ENCODE results near the gene AUTS2.

AUTS2 gene

DNA sequence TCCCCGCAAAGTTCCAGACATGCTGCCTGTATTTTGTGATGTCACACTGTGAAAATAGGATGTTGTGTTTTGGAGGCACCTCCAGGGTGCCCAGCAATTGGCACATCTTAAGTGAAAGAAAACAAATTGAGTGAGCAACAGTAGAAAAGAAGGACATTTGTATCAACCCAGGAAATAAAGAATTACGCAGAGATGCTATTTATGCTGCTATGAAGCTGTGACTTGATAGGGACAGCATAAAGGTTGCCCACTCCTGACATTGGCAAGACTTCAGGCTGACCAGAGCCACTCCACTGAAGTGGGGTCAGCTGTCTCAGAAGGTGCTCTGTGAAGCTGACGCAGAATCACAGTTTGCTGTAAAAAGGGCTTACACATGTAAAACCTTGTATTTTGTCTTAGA is 803.8 kb downstream of the AUTS2 start:
- no peak overlapping the region for H3K4me3 ChIP-seq (ENCODE audit: low read depth, low read length)
- in situ Hi-C loops (cut with HindIII; ENCODE audit: low sequenced_read_pairs), result no loop called here
- no peak for DNase-seq (ENCODE audit: low read depth)
- TF ChIP-seq, protein P1, sequence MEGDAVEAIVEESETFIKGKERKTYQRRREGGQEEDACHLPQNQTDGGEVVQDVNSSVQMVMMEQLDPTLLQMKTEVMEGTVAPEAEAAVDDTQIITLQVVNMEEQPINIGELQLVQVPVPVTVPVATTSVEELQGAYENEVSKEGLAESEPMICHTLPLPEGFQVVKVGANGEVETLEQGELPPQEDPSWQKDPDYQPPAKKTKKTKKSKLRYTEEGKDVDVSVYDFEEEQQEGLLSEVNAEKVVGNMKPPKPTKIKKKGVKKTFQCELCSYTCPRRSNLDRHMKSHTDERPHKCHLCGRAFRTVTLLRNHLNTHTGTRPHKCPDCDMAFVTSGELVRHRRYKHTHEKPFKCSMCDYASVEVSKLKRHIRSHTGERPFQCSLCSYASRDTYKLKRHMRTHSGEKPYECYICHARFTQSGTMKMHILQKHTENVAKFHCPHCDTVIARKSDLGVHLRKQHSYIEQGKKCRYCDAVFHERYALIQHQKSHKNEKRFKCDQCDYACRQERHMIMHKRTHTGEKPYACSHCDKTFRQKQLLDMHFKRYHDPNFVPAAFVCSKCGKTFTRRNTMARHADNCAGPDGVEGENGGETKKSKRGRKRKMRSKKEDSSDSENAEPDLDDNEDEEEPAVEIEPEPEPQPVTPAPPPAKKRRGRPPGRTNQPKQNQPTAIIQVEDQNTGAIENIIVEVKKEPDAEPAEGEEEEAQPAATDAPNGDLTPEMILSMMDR (IDR thresholded peaks at IDR 0.05; ENCODE audit: low read depth, low read length, missing control alignments), result no peak

DNA sequence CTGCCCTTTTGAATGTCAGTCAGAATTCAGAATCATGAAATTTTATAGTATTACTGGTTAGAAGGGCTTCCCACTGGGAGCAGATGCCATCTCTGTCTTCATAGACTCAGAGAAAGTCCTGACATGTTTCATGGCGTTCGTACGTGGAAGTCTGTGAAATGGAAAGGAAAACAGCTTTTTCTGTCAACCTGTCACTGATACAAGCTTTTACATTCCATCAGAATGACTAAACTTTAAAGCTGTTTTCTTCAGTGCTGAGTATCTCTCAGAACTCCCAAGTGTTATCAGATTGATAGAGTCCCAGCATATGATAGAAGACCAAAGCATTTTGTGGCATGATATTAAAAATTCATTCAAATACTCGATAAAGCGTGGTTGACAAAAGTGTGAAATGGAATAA is 807.0 kb downstream of the AUTS2 start:
- DNase-seq (ENCODE audit: low read depth), result no peak
- TF ChIP-seq, protein P1 (IDR thresholded peaks at IDR 0.05; ENCODE audit: low read depth, low read length, missing control alignments), result no peak
- H3K4me3 ChIP-seq (ENCODE audit: low read depth, low read length), result no peak overlapping the region
- in situ Hi-C loops (cut with HindIII; ENCODE audit: low sequenced_read_pairs), result no loop called here

DNA sequence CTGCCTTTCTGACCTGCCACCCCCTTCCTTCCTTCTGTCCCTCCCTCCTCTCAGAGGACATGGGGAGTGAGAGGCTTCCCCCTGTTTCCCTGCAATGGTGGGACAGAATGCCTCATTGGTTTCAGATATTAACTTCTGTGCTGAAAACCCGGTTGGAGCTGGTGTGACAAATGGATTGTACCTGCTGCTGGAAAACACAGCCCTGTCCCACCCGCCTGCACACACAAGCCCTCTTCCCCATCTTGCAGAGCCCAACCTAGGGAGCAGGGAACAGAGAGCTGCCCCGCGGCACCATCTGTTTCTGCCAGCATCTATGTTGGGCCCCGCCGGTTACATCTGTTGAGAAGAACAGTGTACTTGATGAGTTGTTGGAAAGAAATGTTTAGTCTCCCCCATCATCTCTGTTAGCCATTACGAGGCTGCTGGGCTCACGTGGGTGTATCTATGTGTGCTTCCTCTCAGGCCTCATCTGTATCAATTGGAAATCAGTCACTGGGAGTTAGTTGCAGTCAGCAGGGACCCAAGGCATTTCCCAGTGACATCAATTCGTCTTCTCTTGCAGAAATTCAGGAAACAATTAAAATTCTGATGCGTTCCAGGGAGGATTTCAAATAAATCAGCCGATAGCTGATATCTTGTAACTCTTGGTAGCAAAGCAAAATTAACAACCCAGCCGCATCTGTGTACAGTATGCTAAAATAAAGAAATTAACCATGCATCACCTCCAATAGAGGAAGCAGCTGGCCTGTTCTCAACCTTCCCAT is 808.1 kb downstream of the AUTS2 start:
- in situ Hi-C loops (cut with HindIII; ENCODE audit: low sequenced_read_pairs), result no loop called here
- no peak overlapping the region for H3K4me3 ChIP-seq (ENCODE audit: low read depth, low read length)
- no peak for DNase-seq (ENCODE audit: low read depth)
- TF ChIP-seq, protein P1 (IDR thresholded peaks at IDR 0.05; ENCODE audit: low read depth, low read length, missing control alignments), result no peak

DNA sequence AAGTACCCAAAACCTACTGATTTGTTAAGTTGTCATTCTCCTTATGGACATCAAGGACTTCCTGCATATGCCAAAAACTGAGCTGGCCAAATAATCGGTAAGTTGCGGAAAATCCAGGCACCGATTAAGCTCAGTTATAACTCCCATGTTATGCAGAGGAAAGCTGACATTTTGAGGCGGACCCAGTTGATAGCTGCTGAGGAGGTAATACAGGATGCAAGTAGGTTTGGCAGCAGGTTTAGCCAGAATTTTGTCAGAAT is 808.6 kb downstream of the AUTS2 start:
- in situ Hi-C loops (cut with HindIII; ENCODE audit: low sequenced_read_pairs), result no loop called here

DNA sequence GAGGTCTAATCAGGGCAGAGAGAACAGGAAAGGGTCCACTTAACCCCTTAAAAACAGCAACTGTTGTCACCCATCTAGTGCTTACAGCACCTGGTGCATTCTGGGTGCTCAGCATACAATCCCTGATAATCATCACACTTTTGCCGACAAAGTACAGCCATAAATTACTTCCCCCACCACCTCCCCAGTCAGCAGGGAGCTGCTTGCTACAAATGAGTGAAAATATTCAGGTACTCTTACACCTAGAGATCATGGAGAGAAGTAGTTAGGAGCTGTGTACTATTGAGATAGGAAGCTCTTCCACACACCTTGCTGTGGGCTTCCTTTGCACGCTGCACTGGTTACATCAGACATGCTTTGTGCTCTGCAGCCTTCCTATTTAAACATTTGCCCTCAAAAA is 810.2 kb downstream of the AUTS2 start:
- DNase-seq (ENCODE audit: low read depth), result no peak
- TF ChIP-seq, protein P1 (IDR thresholded peaks at IDR 0.05; ENCODE audit: low read depth, low read length, missing control alignments), result no peak
- no peak overlapping the region for H3K4me3 ChIP-seq (ENCODE audit: low read depth, low read length)
- in situ Hi-C loops (cut with HindIII; ENCODE audit: low sequenced_read_pairs), result no loop called here

More for the DNA sequence above, 808.6 kb downstream of the AUTS2 start:
- H3K4me3 ChIP-seq (ENCODE audit: low read depth, low read length), result no peak overlapping the region
- TF ChIP-seq, protein P1 (IDR thresholded peaks at IDR 0.05; ENCODE audit: low read depth, low read length, missing control alignments), result no peak
- DNase-seq (ENCODE audit: low read depth), result no peak

DNA sequence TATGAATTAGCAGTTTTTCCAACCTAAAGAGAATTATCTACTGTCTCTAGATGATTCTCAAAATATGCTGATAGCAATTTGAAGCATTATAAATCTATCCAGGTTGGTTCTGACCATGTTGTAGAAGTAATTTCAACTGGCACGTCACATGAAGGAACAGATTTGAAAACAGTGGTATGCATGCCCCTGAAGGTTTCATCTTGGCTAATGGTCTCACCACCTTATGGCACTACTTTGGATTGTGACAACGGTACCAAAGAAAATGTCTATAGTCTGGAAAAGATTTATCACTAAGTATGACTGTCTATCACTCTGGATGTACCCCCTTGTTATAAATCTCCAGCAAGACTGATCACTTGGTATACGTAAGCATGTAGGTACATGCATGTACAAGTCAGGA is 810.6 kb downstream of the AUTS2 start:
- in situ Hi-C loops (cut with HindIII; ENCODE audit: low sequenced_read_pairs), result no loop called here
- H3K4me3 ChIP-seq (ENCODE audit: low read depth, low read length), result no peak overlapping the region
- no peak for DNase-seq (ENCODE audit: low read depth)
- TF ChIP-seq, protein P1 (IDR thresholded peaks at IDR 0.05; ENCODE audit: low read depth, low read length, missing control alignments), result no peak
